HG03354 (cell line): ENCODE measurements around the gene NOA1.
"Not testable (repeated sequence)": the region's sequence is repeated elsewhere in the genome, so short reads cannot be mapped to it uniquely, and the experiment has no call there.

Experiments
- ATAC-seq: cut with Tn5 transposase; IDR thresholded peaks from one replicate; pipeline ENCODE4 v1.9.1; 2021; ENCODE audit warnings: mild to moderate bottlenecking; ENCODE audit not compliant: unreplicated experiment, poor library complexity, severe bottlenecking

Gene NOA1

DNA sequence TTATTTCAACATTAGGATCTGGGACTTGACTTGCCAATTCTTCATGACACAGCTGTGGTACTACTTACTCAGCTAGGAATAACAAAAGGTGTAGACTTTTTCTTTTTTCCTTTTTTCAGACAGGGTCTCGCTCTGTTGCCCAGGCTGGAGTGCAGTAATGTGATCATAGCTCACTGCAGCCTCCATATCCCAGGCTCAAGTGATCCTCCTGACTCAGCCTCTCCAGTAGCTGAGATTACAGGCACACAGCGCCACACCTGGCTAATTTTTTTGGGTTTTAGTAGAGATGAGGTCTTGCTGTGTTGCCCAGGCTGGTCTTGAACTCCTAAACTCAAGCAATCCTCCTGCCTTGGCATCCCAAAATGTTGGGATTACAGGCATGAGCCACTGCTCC, 16.3 kb downstream of the NOA1 start:
- no peak for ATAC-seq

DNA sequence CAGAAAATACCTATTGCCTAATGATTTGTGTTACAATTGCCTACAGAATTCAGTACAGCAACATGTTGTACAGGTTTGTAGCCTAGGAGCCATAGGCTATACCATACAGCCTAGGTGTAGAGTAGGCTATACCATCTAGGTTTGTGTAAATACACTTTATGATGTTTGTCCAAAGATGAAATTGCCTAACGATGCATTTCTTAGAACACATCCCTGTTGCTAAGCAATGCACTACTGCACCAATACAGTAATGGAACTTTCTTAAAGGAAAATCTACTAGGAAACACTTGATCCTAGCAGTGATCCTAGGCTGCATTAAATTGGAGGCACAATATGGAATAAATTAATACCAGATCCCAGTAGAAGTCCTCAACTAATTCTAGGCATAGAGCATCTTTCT, 18.3 kb downstream of the NOA1 start:
- no peak for ATAC-seq

- no peak for ATAC-seq
Observed at GRCh38 chr4:56958111-56958517, 19.3 kb downstream of the NOA1 start.

GRCh38 chr4:56953680-56954520, 23.5 kb downstream of the NOA1 start:
- ATAC-seq = no peak

DNA sequence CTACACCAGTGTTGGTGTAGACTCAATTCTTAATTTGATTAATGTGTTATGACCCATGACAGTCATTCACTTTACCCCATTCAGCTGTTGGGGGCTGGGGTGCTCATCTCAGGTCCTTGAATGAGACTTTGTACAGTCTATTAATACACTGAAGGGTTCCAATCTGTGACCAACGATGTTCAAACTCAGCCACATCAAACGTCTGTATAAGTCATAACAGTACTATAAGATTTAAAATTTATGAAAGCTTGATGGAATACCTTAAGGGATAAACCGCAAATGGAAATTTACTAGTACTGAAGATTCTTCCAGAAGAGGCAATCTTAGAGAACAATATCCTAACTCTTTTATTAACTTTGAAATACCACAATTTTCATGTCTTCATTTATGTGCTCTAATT, 36.0 kb downstream of the NOA1 start:
- no peak for ATAC-seq

GRCh38 chr4:56940971-56941370, 36.4 kb downstream of the NOA1 start:
- no peak for ATAC-seq

GRCh38 chr4:56940403-56940802, 37.0 kb downstream of the NOA1 start:
- no peak for ATAC-seq

DNA sequence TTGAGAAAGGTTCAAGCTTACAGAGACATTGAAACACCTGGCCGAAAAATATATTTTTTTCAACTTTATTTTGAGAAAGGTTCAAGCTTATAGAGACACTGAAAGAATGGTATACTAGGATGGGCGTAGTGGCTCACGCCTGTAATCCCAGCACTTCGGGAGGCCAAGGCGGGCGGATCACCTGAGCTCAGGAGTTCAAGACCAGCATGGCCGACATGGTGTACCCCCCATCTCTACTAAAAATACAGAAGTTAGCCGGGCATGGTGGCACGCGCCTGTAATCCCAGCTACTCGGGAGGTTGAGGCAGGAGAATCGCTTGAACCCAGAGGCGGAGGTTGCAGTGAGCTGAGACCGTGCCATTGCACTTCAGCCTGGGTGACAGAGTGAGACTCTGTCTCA, 37.6 kb downstream of the NOA1 start:
- not testable (repeated sequence) for ATAC-seq

GRCh38 chr4:56937262-56937661, 40.1 kb downstream of the NOA1 start:
- ATAC-seq = no peak

DNA sequence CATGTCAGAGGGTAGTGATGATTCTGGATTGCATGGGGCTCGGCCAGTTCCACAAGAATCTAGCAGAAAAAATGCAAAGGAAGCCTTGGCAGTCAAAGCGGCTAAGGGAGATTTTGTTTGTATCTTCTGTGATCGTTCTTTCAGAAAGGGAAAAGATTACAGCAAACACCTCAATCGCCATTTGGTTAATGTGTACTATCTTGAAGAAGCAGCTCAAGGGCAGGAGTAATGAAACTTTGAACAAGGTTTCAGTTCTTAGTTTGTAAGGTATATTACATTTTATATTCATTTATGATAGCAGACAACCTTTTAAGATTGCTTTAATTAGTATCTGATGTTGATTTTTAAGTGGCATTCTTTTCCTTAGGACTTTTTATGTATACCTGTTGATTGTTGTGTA, 45.5 kb downstream of the NOA1 start:
- peak; percentile 58 for ATAC-seq

- ATAC-seq = no peak
Observed at GRCh38 chr4:56930638-56931037, 46.8 kb downstream of the NOA1 start.

- no peak for ATAC-seq
Observed at GRCh38 chr4:56927196-56927595, 50.2 kb downstream of the NOA1 start.

- ATAC-seq = not testable (repeated sequence)
Observed at GRCh38 chr4:56914977-56915376, 62.4 kb downstream of the NOA1 start.

DNA sequence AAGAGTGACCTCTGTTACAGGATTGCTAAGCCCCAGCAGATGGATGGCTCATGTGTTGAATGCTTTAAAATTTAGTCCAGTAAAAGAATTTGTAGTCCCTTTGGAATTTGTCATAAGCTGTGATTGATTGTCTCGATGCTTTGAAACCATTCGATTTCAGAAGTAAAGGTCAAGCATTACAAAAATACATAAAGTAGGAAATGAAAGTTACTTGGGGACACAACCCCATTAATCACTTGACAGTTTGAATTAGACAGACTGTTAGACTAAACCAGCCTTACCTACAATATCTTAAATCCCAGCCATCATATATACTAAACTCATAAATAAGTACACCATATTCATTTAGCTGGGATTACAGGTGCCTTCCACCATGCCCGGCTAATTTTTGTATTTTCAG, 63.1 kb downstream of the NOA1 start:
- ATAC-seq = no peak
